ENCODE results near the gene CADM2. TPM values are rescaled to one million over a fixed set of nuclear protein-coding genes. Genes with fewer than 3 reads are reported as not detected.
A peak's percentile ranks its signal among the peaks of the same experiment; 100 is the strongest.

The CADM2 gene
- total RNA-seq, 6 donors from 2014 or later: under 0.01 to 4.6 (median 1.2) TPM

DNA sequence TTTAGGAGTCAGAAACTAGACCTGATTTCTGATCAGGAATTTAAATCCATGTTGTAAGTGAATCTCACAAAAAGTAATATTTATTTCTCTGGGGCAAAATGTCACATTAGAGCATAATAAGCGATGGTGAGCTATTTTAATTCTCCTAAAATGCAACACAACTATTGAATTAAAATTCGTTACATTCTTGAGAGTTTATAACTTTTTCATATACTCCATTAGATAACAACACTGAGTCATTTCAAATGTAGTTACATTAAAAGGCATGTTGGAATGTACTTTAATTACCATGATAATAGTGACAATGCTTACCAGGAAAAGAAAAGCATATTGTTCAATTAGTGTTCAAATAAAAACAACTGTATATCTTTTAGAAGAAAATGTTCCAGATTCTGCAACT is 116.9 kb downstream of the CADM2 start:
- H3K36me3 ChIP-seq: no peaks in the 10 kb centered on the region
- H3K4me1 ChIP-seq: no peaks in the 10 kb centered on the region
- ATAC-seq (ENCODE audit: low FRiP score in 2 of 2): no peak
- no peak overlapping the region for H3K27ac ChIP-seq
- no peak for DNase-seq
- no peaks in the 10 kb centered on the region for H3K9me3 ChIP-seq
- 85 to 86% methylated on average over 2 of the region's 2 CpGs for WGBS, 2 donors
- H3K4me3 ChIP-seq: no peak overlapping the region
- TF ChIP-seq POLR2AphosphoS5 (IDR thresholded peaks at IDR 0.05) (no peak), POLR2A (IDR thresholded peaks at IDR 0.05) (no peak), EP300 (IDR thresholded peaks at IDR 0.05) (no peak)
- TF ChIP-seq, protein P1, sequence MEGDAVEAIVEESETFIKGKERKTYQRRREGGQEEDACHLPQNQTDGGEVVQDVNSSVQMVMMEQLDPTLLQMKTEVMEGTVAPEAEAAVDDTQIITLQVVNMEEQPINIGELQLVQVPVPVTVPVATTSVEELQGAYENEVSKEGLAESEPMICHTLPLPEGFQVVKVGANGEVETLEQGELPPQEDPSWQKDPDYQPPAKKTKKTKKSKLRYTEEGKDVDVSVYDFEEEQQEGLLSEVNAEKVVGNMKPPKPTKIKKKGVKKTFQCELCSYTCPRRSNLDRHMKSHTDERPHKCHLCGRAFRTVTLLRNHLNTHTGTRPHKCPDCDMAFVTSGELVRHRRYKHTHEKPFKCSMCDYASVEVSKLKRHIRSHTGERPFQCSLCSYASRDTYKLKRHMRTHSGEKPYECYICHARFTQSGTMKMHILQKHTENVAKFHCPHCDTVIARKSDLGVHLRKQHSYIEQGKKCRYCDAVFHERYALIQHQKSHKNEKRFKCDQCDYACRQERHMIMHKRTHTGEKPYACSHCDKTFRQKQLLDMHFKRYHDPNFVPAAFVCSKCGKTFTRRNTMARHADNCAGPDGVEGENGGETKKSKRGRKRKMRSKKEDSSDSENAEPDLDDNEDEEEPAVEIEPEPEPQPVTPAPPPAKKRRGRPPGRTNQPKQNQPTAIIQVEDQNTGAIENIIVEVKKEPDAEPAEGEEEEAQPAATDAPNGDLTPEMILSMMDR (IDR thresholded peaks at IDR 0.05): no peak
- no peaks in the 10 kb centered on the region for H3K27me3 ChIP-seq

DNA sequence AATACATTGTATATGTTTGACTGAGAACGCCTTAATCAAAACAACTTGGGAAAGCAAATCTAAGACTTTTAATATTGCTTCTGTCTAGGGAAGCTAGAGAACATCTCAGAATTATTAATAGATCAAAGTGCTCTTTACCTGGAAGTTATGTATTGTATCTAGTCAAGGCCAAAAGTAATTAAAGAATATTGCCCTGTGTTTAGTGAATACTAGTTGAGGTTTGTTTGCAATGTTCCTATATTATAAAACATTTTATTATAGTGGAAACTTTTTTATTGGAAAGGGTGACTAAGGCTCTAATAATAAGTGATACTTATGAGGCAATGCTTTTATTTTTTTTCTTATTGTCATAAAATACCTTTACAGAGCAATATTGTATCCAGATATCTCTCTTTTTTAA is 118.2 kb downstream of the CADM2 start:
- peaks cover 0 to 3% (median 0%) of the 10 kb centered on the region in 4 donors for H3K4me1 ChIP-seq
- TF ChIP-seq, protein P1 (IDR thresholded peaks at IDR 0.05): no peak
- TF ChIP-seq POLR2A (IDR thresholded peaks at IDR 0.05) (no peak), POLR2AphosphoS5 (IDR thresholded peaks at IDR 0.05) (no peak), EP300 (IDR thresholded peaks at IDR 0.05) (no peak)
- no peak overlapping the region for H3K4me3 ChIP-seq
- no peak overlapping the region for H3K27ac ChIP-seq
- WGBS, 2 donors: 86 to 97% methylated on average over 1 of the region's 1 CpG
- no peaks in the 10 kb centered on the region for H3K27me3 ChIP-seq
- no peak for DNase-seq
- ATAC-seq (ENCODE audit: low FRiP score in 2 of 2): no peak
- no peaks in the 10 kb centered on the region for H3K9me3 ChIP-seq
- no peaks in the 10 kb centered on the region for H3K36me3 ChIP-seq

DNA sequence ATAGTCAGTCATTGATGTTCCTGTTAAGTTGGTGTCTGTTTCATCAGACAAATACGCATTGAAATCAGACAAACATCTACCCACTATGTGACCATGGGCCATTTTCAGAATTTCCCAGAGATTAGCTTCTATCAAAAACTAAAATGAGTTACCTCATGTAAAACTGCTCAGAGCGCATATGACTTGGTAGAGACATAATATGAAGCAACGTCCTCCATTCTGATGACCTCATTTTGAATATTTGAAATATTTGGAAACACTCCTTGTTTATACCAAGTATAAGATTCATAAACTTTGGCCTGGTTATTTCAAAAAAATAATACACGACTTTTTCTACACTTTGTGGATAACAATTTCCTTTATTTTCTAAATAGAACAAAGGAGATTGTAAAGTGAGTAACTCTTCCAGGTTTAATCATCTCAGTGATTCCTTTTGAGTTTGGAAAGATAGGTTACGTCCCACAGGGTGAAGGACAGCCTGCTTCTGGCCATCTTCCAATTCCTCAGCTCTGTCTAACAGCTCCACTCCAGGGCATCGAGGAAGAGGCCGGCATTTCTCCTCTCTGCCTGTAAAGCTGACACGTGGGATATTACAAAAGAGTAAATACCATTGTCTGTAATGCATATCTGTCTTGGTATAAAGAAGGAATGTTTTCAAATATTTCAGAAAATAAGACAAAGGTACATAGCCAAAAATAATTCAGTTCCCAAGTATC is 122.6 kb downstream of the CADM2 start:
- DNase-seq (peak in 1 of 2 donors; percentile 21), ATAC-seq (ENCODE audit: low FRiP score in 2 of 2) (no peak)
- H3K9me3 ChIP-seq: no peaks in the 10 kb centered on the region
- H3K27me3 ChIP-seq: no peaks in the 10 kb centered on the region
- H3K27ac ChIP-seq: no peak overlapping the region
- TF ChIP-seq, protein P1 (IDR thresholded peaks at IDR 0.05): no peak
- no peak for TF ChIP-seq POLR2AphosphoS5 (IDR thresholded peaks at IDR 0.05)
- H3K4me1 ChIP-seq: peaks cover 0 to 3% (median 0%) of the 10 kb centered on the region in 4 donors
- no peaks in the 10 kb centered on the region for H3K36me3 ChIP-seq
- WGBS, 2 donors: 33 to 39% methylated on average over 8 of the region's 8 CpGs
- H3K4me3 ChIP-seq: no peak overlapping the region

DNA sequence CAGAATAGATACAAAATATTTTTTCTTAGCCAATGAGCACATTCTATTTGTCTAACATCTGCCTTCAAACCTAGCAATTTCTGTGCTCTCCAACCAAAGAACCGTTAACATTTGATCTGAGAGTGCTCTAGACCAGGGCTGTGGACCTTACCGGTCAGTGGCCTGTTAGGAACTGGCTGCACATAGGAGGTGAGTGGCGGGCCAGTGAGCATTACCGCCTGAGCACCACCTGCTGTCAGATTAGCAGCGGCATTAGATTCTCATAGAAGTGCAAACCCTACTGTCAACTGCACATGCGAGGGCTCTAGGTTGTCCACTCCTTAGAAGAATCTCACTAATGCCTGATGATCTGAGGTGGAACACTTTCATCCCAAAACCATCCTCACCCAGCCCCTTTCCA is 131.7 kb downstream of the CADM2 start:
- no peak for TF ChIP-seq EP300 (IDR thresholded peaks at IDR 0.05)
- TF ChIP-seq POLR2AphosphoS5 (IDR thresholded peaks at IDR 0.05): no peak
- TF ChIP-seq, protein P1 (IDR thresholded peaks at IDR 0.05): no peak
- TF ChIP-seq POLR2A (IDR thresholded peaks at IDR 0.05): no peak
- H3K4me3 ChIP-seq: no peak overlapping the region
- H3K27ac ChIP-seq: no peak overlapping the region
- no peaks in the 10 kb centered on the region for H3K36me3 ChIP-seq
- DNase-seq (no peak), ATAC-seq (ENCODE audit: low FRiP score in 2 of 2) (no peak)
- 88 to 90% methylated on average over 6 of the region's 6 CpGs for WGBS, 2 donors
- H3K9me3 ChIP-seq: no peaks in the 10 kb centered on the region
- no peaks in the 10 kb centered on the region for H3K4me1 ChIP-seq
- no peaks in the 10 kb centered on the region for H3K27me3 ChIP-seq

DNA sequence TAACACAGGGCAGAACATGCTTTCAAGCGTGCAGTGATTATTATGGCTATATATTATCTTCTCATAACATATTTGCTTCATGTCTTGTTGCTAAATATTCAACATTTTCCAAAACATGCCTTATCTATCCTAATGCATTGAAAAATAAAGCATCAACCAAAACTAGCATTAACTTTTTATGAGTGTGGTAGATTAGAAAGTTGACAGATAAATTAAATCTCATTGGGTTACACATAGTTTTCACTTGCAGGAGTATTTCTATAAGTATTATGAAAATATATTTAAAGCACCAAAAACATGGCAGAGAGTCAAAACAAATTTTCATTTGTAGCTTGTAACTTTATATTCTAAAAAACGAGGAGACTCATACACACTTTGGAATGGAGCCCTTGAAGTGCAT is 141.5 kb downstream of the CADM2 start:
- 52 to 71% methylated on average over 2 of the region's 2 CpGs for WGBS, 2 donors
- ATAC-seq (ENCODE audit: low FRiP score in 2 of 2): no peak
- DNase-seq: no peak
- TF ChIP-seq, protein P1 (IDR thresholded peaks at IDR 0.05): no peak
- TF ChIP-seq EP300 (IDR thresholded peaks at IDR 0.05) (no peak), POLR2A (IDR thresholded peaks at IDR 0.05) (no peak)
- Histone ChIP-seq H3K36me3 (no peaks in the 10 kb centered on the region), H3K9me3 (no peaks in the 10 kb centered on the region), H3K27ac (no peak overlapping the region), H3K4me3 (no peak overlapping the region), H3K27me3 (no peaks in the 10 kb centered on the region), H3K4me1 (no peaks in the 10 kb centered on the region)

Data from upper lobe of left lung (tissue), 6 donors.